SU-DHL-6 (cell line): Measurements from ENCODE around the gene IGF1.

Experiments
- H2AFZ ChIP-seq: fragments of 200-600 bp; sonication (generic); 2 replicates; pipeline ENCODE4 v1.6.1; 2014; ENCODE audit warnings: low read depth, mild to moderate bottlenecking, moderate library complexity, mixed read lengths, antibody characterized with exemption, low read length; ENCODE audit not compliant: severe bottlenecking
- H3F3A ChIP-seq: fragments of 200-600 bp; shearing (Covaris generic); 2 replicates; pipeline ENCODE4 v1.6.0; 2016; ENCODE audit warnings: antibody characterized with exemption, mild to moderate bottlenecking; ENCODE audit not compliant: insufficient read depth
- H3K27ac ChIP-seq: fragments of 200-600 bp; sonication (generic); 2 replicates; pipeline ENCODE4 v1.5.1; 2016; ENCODE audit warnings: low read depth, mild to moderate bottlenecking, low read length, moderate library complexity, mixed read lengths
- H3K27me3 ChIP-seq: fragments of 200-600 bp; sonication (generic), shearing (Covaris generic); 2 replicates; pipeline ENCODE4 v1.6.0; 2014; ENCODE audit warnings: mild to moderate bottlenecking, low read length
- H3K36me3 ChIP-seq: fragments of 200-600 bp; sonication (generic); 2 replicates; pipeline ENCODE4 v1.6.1; 2014; ENCODE audit warnings: mild to moderate bottlenecking, low read length, mixed read lengths
- H3K4me2 ChIP-seq: fragments of 300-600, 200-600 bp; shearing (Covaris generic), sonication (generic); 2 replicates; pipeline ENCODE4 v1.6.0; 2014; ENCODE audit warnings: low read length, low read depth, mild to moderate bottlenecking; ENCODE audit not compliant: poor library complexity, severe bottlenecking
- H3K4me3 ChIP-seq: fragments of 200-600 bp; sonication (generic); 2 replicates; pipeline ENCODE4 v1.5.1; 2014; ENCODE audit warnings: antibody characterized with exemption, low read length, mild to moderate bottlenecking, mixed read lengths; ENCODE audit not compliant: insufficient read depth, poor library complexity, severe bottlenecking
- H3K79me2 ChIP-seq: fragments of 200-600 bp; sonication (generic); 2 replicates; pipeline ENCODE4 v1.6.1; 2014; ENCODE audit warnings: mild to moderate bottlenecking, low read length, moderate library complexity; ENCODE audit not compliant: insufficient read depth
- H3K9ac ChIP-seq: fragments of 200-600 bp; sonication (generic); 2 replicates; pipeline ENCODE4 v1.7.0; 2014; ENCODE audit warnings: mild to moderate bottlenecking, low read length
- H3K9me2 ChIP-seq: fragments of 200-600 bp; sonication (generic); replicated peaks from 2 replicates; pipeline ENCODE4 v1.6.1; 2014; ENCODE audit warnings: low read length; ENCODE audit not compliant: insufficient read depth
- H3K9me3 ChIP-seq: fragments of 200-600 bp; sonication (generic); 2 replicates; pipeline ENCODE4 v1.6.1; 2014; ENCODE audit warnings: low read length, mixed read lengths; ENCODE audit not compliant: insufficient read depth
- H4K20me1 ChIP-seq: fragments of 200-600 bp; sonication (generic); 2 replicates; pipeline ENCODE4 v1.6.1; 2014; ENCODE audit warnings: low read depth, mild to moderate bottlenecking, antibody characterized with exemption, low read length, moderate library complexity, mixed read lengths
- EZH2phosphoT487 ChIP-seq: fragments of 200-600 bp; sonication (generic), shearing (Covaris generic); conservative IDR thresholded peaks from 2 replicates; pipeline ENCODE4 v1.6.1; 2018; ENCODE audit warnings: mild to moderate bottlenecking, antibody characterized with exemption, low read length, moderate library complexity, mixed read lengths
- TF ChIP-seq, protein P1 (sequence below): fragments of 200-600 bp; sonication (generic); IDR thresholded peaks from one replicate; pipeline ENCODE4 v1.5.1; 2017; ENCODE audit warnings: antibody characterized with exemption, mild to moderate bottlenecking, low read length, moderate library complexity; ENCODE audit not compliant: insufficient read depth, poor library complexity, severe bottlenecking

Gene IGF1

DNA sequence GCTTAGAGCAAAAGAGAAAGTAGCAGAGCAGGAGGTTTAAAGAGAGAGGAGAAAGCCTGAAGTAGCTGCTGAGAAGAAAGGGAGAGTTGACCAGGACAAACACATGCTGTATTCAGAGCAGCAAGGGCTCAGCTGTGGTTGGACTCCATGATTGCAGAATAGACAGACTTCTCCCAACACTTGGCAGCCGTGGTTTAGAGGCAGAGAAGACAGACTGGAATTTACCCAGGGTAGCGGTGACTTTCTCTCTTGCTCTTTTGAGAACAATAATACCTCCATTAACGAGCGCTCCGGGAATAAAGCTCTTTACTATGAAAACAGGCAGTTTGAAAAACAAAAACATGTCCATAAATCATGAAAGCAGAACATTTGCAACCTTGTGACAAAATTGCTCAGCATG, 21.4 kb upstream of the IGF1 start:
- Histone ChIP-seq H3K9me3 (no peaks in the 10 kb centered on the region), H3K9ac (no peak overlapping the region), H4K20me1 (no peaks in the 10 kb centered on the region), H3K79me2 (no peaks in the 10 kb centered on the region), H3K4me3 (no peak overlapping the region), H3K9me2 (no peaks in the 10 kb centered on the region), H3K36me3 (no peaks in the 10 kb centered on the region), H3F3A (no peaks in the 10 kb centered on the region), H3K27ac (no peak overlapping the region), H3K4me2 (no peak overlapping the region), H3K27me3 (no peaks in the 10 kb centered on the region), H2AFZ (no peak overlapping the region)
- no peak for TF ChIP-seq EZH2phosphoT487
- TF ChIP-seq, protein P1, sequence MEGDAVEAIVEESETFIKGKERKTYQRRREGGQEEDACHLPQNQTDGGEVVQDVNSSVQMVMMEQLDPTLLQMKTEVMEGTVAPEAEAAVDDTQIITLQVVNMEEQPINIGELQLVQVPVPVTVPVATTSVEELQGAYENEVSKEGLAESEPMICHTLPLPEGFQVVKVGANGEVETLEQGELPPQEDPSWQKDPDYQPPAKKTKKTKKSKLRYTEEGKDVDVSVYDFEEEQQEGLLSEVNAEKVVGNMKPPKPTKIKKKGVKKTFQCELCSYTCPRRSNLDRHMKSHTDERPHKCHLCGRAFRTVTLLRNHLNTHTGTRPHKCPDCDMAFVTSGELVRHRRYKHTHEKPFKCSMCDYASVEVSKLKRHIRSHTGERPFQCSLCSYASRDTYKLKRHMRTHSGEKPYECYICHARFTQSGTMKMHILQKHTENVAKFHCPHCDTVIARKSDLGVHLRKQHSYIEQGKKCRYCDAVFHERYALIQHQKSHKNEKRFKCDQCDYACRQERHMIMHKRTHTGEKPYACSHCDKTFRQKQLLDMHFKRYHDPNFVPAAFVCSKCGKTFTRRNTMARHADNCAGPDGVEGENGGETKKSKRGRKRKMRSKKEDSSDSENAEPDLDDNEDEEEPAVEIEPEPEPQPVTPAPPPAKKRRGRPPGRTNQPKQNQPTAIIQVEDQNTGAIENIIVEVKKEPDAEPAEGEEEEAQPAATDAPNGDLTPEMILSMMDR: no peak

DNA sequence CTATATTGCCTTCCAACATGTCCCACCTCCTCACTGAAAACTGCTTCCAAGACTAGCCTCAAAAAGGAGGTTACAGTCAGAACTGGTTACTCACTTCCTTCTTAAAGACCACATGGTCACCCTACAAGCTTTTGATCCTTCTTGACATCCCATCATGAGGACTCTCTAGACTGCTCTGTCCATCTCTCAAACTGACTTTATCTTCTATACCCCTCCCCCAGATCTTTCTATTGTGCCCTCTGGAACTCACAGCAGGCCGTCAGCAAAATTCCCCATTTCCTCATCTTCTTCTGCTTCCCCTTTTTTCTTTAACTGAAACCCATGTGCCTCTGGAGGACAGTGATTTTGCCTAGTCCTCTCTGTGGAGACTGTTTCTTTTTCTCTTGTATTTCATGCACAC, 18.1 kb upstream of the IGF1 start:
- Histone ChIP-seq H3K4me3 (no peak overlapping the region), H3K27me3 (no peaks in the 10 kb centered on the region), H2AFZ (no peak overlapping the region), H4K20me1 (no peaks in the 10 kb centered on the region), H3K9ac (no peak overlapping the region), H3K9me3 (no peaks in the 10 kb centered on the region), H3K4me2 (no peak overlapping the region), H3K36me3 (no peaks in the 10 kb centered on the region), H3K27ac (no peak overlapping the region), H3K79me2 (no peaks in the 10 kb centered on the region), H3K9me2 (no peaks in the 10 kb centered on the region), H3F3A (no peaks in the 10 kb centered on the region)
- TF ChIP-seq EZH2phosphoT487: no peak
- TF ChIP-seq, protein P1: no peak

DNA sequence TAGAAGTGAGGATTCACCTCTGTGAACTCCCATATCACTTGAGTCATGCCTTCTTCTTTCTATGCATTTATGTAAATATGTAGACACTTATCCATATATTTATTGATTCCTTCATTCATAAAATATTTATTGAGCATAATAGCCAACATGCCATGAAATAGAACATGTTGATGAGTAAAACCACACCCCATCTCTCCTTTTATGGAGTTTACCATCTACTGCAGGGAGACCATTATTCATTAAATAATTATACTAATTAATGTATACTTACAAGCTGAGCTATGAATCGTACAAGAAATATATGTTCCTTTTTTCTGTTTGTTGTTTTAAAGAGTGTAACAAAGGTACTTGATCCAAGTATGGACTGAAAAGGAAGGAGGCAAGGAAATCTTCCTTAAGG, 17.4 kb upstream of the IGF1 start:
- H3K9ac ChIP-seq: no peak overlapping the region
- no peaks in the 10 kb centered on the region for H3K27me3 ChIP-seq
- TF ChIP-seq EZH2phosphoT487: no peak
- TF ChIP-seq, protein P1: no peak
- no peak overlapping the region for H3K27ac ChIP-seq
- no peaks in the 10 kb centered on the region for H3K36me3 ChIP-seq
- no peaks in the 10 kb centered on the region for H3K79me2 ChIP-seq
- H3K9me3 ChIP-seq: no peaks in the 10 kb centered on the region
- no peak overlapping the region for H2AFZ ChIP-seq
- H3F3A ChIP-seq: no peaks in the 10 kb centered on the region
- no peak overlapping the region for H3K4me3 ChIP-seq
- H3K4me2 ChIP-seq: no peak overlapping the region
- H3K9me2 ChIP-seq: no peaks in the 10 kb centered on the region
- H4K20me1 ChIP-seq: no peaks in the 10 kb centered on the region

DNA sequence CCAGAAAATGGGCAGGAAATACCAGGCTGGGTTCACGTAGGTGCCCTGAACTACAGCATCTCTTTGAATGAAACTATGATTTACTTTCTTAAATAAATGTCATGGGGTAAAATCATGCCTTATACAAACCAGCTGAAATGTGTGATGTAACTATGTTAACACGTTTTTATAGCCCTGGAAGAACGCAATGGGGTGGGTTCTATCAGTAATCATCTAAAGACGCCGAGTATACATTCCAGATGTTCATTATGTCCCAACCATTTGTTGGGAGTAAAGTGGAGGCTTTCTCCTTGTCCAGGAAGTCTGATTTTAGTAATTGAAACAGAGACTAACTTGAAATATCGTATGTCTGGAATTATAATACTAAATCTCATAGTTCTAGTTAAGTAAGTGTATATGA, 16.2 kb upstream of the IGF1 start:
- TF ChIP-seq, protein P1: no peak
- TF ChIP-seq EZH2phosphoT487: no peak
- Histone ChIP-seq H3K4me3 (no peak overlapping the region), H3F3A (no peaks in the 10 kb centered on the region), H3K4me2 (no peak overlapping the region), H3K36me3 (no peaks in the 10 kb centered on the region), H3K9ac (no peak overlapping the region), H3K27me3 (no peaks in the 10 kb centered on the region), H3K27ac (no peak overlapping the region), H4K20me1 (no peaks in the 10 kb centered on the region), H2AFZ (no peak overlapping the region), H3K79me2 (no peaks in the 10 kb centered on the region), H3K9me2 (no peaks in the 10 kb centered on the region), H3K9me3 (no peaks in the 10 kb centered on the region)
